Measurements from ENCODE around the gene C20orf96.
"Not testable (repeated sequence)": the region's sequence is repeated elsewhere in the genome, so short reads cannot be mapped to it uniquely, and the experiment has no call there.

Gene C20orf96, protein sequence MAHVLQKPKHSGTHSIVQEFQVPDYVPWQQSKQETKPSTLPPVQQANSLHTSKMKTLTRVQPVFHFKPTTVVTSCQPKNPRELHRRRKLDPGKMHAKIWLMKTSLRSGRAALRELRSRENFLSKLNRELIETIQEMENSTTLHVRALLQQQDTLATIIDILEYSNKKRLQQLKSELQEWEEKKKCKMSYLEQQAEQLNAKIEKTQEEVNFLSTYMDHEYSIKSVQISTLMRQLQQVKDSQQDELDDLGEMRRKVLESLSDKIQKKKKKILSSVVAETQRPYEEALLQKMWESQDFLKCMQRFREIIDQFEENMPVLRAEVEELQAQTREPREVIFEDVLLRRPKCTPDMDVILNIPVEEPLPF

DNA sequence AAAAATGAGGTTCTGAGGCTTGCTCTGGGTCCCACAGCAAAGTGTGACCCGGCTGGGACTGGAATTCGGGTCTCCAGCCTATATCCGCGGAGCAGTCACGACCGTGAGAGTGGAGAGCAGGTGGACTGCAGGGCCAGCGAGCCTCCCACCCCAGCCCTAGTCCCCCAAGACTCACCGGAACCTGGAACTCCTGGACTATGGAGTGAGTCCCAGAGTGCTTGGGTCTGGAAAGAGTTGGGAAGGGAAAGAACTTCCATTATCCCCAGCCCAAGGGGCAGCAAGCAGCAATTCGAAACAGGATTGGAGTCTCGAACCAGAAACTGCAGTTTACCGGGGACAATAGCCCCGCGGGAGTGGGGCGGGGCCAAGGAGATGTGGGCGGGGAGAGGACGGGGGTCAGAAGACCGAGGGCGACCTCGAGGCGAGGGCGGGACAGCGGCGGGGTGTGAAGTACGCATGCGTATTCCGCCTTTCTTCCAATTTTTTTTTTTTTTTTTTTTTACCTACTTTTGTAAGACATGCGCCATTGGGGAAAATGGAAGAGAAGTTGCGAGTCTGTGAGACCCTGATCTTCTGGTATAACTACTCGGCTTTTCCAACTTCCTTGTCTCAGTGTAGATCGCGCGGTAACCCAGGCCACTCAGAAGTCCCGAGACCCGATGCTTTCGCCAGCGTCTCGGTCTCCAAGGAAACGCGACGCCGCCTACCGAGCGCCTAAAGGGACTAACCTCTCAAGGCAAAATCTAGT, at the start of gene C20orf96:
C20orf96 (minus strand) TSS at position 667 of the 748 bp plus-strand sequence; CDS start at position 527, 140 bp downstream.
- Histone ChIP-seq H3K4me3 (ENCODE audit: low read depth, low read length) (peak within 1 kb of the TSS; percentile 90), H3K4me2 (ENCODE audit: low read length) (peak within 1 kb of the TSS; percentile 97), H3K27me3 (ENCODE audit: control insufficient read depth, insufficient read depth, low read length) (no peaks in the 10 kb centered on the region), H3K4me1 (no peaks in the 10 kb centered on the region), H3K27ac (peak within 1 kb of the TSS; percentile 68), H3K79me2 (no peaks in the 10 kb centered on the region), H3K9ac (peak within 1 kb of the TSS; percentile 32), H2AFZ (peak within 1 kb of the TSS; percentile 92), H3K9me3 (ENCODE audit: control insufficient read depth, low read length) (no peaks in the 10 kb centered on the region), H3K36me3 (ENCODE audit: control insufficient read depth, insufficient read depth, low read length) (no peaks in the 10 kb centered on the region)
- peak; percentile 53 for TF ChIP-seq CTCF (IDR thresholded peaks at IDR 0.05)

- H3K9ac ChIP-seq; H3K36me3 ChIP-seq (ENCODE audit: control insufficient read depth, insufficient read depth, low read length); H3K9me3 ChIP-seq (ENCODE audit: control insufficient read depth, low read length); H3K4me1 ChIP-seq; H3K27ac ChIP-seq; H3K4me2 ChIP-seq (ENCODE audit: low read length); H3K4me3 ChIP-seq (ENCODE audit: low read depth, low read length); H2AFZ ChIP-seq; H3K27me3 ChIP-seq (ENCODE audit: control insufficient read depth, insufficient read depth, low read length): not testable (repeated sequence)
- peaks cover 11% of the 10 kb centered on the region for H3K79me2 ChIP-seq
Measured at GRCh38 chr20:336040-336439, 45.5 kb upstream of the C20orf96 start.

DNA sequence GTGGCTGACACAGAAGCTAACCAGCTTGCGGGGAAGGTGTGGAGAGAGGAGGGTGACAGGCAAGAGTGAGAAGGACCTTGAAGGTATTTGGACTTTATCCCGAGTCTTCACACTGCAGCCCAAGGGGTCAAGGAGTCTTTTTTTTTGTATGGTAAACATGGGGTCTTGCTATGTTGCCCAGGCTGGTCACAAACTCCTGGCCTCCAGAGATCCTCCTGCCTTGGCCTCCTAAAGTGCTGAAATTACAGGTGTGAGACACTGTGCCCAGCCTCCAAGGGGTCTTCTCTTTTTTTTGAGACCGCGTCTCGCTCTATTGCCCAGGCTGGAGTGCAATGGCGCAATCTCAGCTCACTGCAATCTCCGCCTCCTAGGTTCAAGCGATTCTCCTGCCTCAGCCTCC, 44.0 kb upstream of the C20orf96 start:
- H3K79me2 ChIP-seq, result peaks cover 6% of the 10 kb centered on the region
- no peaks in the 10 kb centered on the region for H3K36me3 ChIP-seq (ENCODE audit: control insufficient read depth, insufficient read depth, low read length)
- H3K4me1 ChIP-seq, result peaks cover 6% of the 10 kb centered on the region
- H3K27ac ChIP-seq, result no peak overlapping the region
- no peak overlapping the region for H3K9ac ChIP-seq
- H3K4me3 ChIP-seq (ENCODE audit: low read depth, low read length), result no peak overlapping the region
- no peaks in the 10 kb centered on the region for H3K9me3 ChIP-seq (ENCODE audit: control insufficient read depth, low read length)
- no peak overlapping the region for H3K4me2 ChIP-seq (ENCODE audit: low read length)
- H2AFZ ChIP-seq, result no peak overlapping the region
- no peak for TF ChIP-seq CTCF (IDR thresholded peaks at IDR 0.05)
- no peaks in the 10 kb centered on the region for H3K27me3 ChIP-seq (ENCODE audit: control insufficient read depth, insufficient read depth, low read length)

DNA sequence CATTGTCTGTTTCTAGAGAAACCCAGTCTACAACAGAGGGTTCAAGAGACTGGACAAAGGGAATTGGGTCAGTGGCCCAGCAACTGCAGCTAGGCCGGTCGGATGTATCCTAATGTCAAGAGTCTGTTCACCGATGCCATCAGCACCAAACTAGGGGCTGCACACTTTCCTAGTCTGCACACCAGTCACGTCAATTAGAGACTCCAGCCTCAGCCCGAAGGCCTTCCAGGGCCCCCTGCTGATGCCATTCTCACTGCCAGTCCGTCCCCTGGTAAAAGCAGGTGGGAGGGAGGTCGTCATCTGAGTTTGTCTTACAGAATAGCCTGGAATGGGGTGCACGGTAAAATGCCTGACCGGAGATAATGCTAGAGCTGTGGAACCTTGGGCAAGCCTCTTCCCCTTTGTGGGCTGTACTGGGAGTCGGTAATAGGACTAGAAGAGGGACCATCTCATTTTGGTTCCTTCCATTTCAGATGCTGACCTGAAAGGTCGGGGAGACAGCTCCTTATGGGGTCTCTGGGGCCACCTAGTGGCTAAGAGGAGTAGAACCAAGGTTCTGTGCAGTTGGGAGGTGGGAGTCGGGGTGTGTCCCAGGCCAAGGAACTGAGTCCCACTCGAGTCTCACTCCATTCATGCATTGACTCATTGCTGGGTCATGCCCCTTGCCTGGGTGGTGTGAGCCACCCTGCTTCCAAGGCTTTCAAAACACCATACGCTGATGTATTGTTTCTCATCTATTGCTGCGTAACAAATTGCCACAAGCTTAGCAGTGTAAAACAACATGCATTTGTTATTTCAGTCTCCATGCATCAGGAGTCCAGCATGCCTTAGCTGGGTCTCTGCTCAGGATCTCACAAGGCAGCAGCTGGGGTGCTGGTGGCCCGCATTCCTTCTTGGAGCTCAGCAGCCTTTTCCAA, 39.9 kb upstream of the C20orf96 start:
- no peak overlapping the region for H3K4me2 ChIP-seq (ENCODE audit: low read length)

More for the DNA sequence above, 39.9 kb upstream of the C20orf96 start:
- H2AFZ ChIP-seq, result no peak overlapping the region
- H3K36me3 ChIP-seq (ENCODE audit: control insufficient read depth, insufficient read depth, low read length), result no peaks in the 10 kb centered on the region
- H3K9ac ChIP-seq, result no peak overlapping the region
- H3K79me2 ChIP-seq, result peaks cover under 1% of the 10 kb centered on the region
- peak overlapping the region; percentile 39 for H3K27ac ChIP-seq
- H3K4me3 ChIP-seq (ENCODE audit: low read depth, low read length), result no peak overlapping the region
- peak; percentile 91 for TF ChIP-seq CTCF (IDR thresholded peaks at IDR 0.05)
- H3K27me3 ChIP-seq (ENCODE audit: control insufficient read depth, insufficient read depth, low read length), result no peaks in the 10 kb centered on the region
- H3K9me3 ChIP-seq (ENCODE audit: control insufficient read depth, low read length), result no peaks in the 10 kb centered on the region
- peaks cover 14% of the 10 kb centered on the region for H3K4me1 ChIP-seq

Measured in parathyroid adenoma (tissue), 2 donors.